Endodermal cell (in vitro differentiated cells): Measurements from ENCODE around the gene FAM222B. TPM values are rescaled to one million over a fixed set of nuclear protein-coding genes. Genes with fewer than 3 reads are reported as not detected.
A peak's percentile ranks its signal among the peaks of the same experiment; 100 is the strongest.

ENCODE experiments used
- DNase-seq: peaks from one replicate; pipeline ENCODE4 v3.0.0-alpha.2; 2017
- H3K27ac ChIP-seq: 2 replicates; pipeline ENCODE4 v1.5.1; 2013; ENCODE audit warnings: mild to moderate bottlenecking, low read depth, low read length, moderate library complexity
- H3K27me3 ChIP-seq: 2 replicates; pipeline ENCODE4 v1.6.1; 2013; ENCODE audit warnings: mild to moderate bottlenecking, low read length, moderate library complexity; ENCODE audit not compliant: insufficient read depth, control insufficient read depth, poor library complexity, severe bottlenecking
- H3K36me3 ChIP-seq: 2 replicates; pipeline ENCODE4 v1.7.0; 2013; ENCODE audit warnings: mild to moderate bottlenecking, low read length, moderate library complexity; ENCODE audit not compliant: control insufficient read depth, insufficient read depth
- H3K4me1 ChIP-seq: one replicate; pipeline ENCODE4 v1.7.0; 2013; ENCODE audit warnings: low read length; ENCODE audit not compliant: control insufficient read depth, insufficient read depth
- H3K4me3 ChIP-seq: 2 replicates; pipeline ENCODE4 v1.5.1; 2013; ENCODE audit warnings: mild to moderate bottlenecking, low read length, moderate library complexity
- H3K9ac ChIP-seq: 2 replicates; pipeline ENCODE4 v1.6.1; 2013; ENCODE audit warnings: mild to moderate bottlenecking, low read length, moderate library complexity; ENCODE audit not compliant: poor library complexity, severe bottlenecking; ENCODE audit errors: extremely low read depth
- H3K9me3 ChIP-seq: 2 replicates; pipeline ENCODE4 v1.6.1; 2013; ENCODE audit warnings: mild to moderate bottlenecking, low read length, moderate library complexity; ENCODE audit not compliant: control insufficient read depth
- H3K27ac Mint-ChIP-seq: 2 replicates; pipeline ENCODE4 v1.8.0; 2020; ENCODE audit warnings: mixed read lengths
- H3K27me3 Mint-ChIP-seq: 2 replicates; pipeline ENCODE4 v1.8.0; 2021; ENCODE audit warnings: mild to moderate bottlenecking, mixed read lengths; ENCODE audit not compliant: insufficient read depth
- H3K36me3 Mint-ChIP-seq: 2 replicates; pipeline ENCODE4 v1.8.0; 2020; ENCODE audit warnings: low read depth, mixed read lengths
- H3K4me1 Mint-ChIP-seq: 2 replicates; pipeline ENCODE4 v1.8.0; 2020; ENCODE audit warnings: mixed read lengths
- H3K4me3 Mint-ChIP-seq: 2 replicates; pipeline ENCODE4 v1.8.0; 2020; ENCODE audit warnings: mild to moderate bottlenecking, moderate library complexity, mixed read lengths
- H3K9me3 Mint-ChIP-seq: 2 replicates; pipeline ENCODE4 v1.8.0; 2020; ENCODE audit warnings: mild to moderate bottlenecking, mixed read lengths
- CTCF ChIP-seq: fragments of 200-600 bp; sonication (generic); conservative IDR thresholded peaks from 2 replicates; pipeline ENCODE4 v1.5.0; 2021; ENCODE audit warnings: antibody characterized with exemption, mild to moderate bottlenecking
- WGBS, 2 experiments: methylation state at CpG; one replicate each; pipeline versions ENCODE4 v1.1.5 to v1.1.7; 2013; ENCODE audit warnings: missing lambda C conversion rate in 2 of 2, mixed read lengths in 1 of 2; ENCODE audit not compliant: insufficient coverage in 1 of 2, insufficient read length in 1 of 2; 5-methylcytosine and 5-hydroxymethylcytosine counted together
- total RNA-seq, 2 donors: library from RNA; stranded (reverse); fragmentation: NEBNext Ultra II Directional in 1 of 2; extraction: Animal tissue kit (Norgen Biotek cat#: 25700) in 1 of 2; gene quantifications; 2 replicates in 1 of 2; 3 replicates in 1 of 2; pipeline ENCODE4 v1.2.1, GENCODE V29; 2021

FAM222B gene
- total RNA-seq, 2 donors from 2014 or later: 59.2 to 75.7 TPM

DNA sequence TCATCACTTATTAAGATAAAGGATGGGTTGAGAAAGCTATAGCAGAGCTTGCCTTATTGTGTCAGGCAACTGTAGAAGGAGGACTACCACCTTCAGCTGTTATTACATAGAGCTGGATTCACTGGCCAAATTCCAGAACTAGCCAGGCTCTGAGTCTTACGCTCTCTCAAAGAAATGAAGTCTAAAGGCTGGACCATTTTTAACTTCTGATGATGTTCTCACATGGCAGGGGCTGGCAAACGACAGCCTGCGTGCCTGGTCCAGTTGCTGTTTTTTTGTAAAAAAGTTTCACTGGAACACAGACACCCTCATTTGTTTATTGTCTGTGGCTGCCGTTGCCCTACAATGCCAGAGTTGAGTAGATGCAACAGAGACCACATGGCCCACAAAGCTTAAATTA is 77.6 kb downstream of the FAM222B start:
- H3K9me3 ChIP-seq: no peaks in the 10 kb centered on the region
- 95 to 100% methylated on average over 4 of the region's 4 CpGs for WGBS, 2 experiments
- H3K27me3 ChIP-seq: no peaks in the 10 kb centered on the region
- peaks cover 9% of the 10 kb centered on the region for H3K4me1 ChIP-seq
- Mint-ChIP-seq H3K4me3 (no peak overlapping the region), H3K9me3 (no peaks in the 10 kb centered on the region), H3K27ac (no peak overlapping the region), H3K36me3 (peaks cover 52% of the 10 kb centered on the region), H3K27me3 (no peaks in the 10 kb centered on the region), H3K4me1 (peaks cover 22% of the 10 kb centered on the region)
- no peak overlapping the region for H3K4me3 ChIP-seq
- H3K36me3 ChIP-seq: peaks cover 49% of the 10 kb centered on the region
- H3K27ac ChIP-seq: no peak overlapping the region
- no peak for DNase-seq
- H3K9ac ChIP-seq: no peak overlapping the region
- no peak for TF ChIP-seq CTCF

GRCh38 chr17:28763804-28764266 is 78.8 kb downstream of the FAM222B start:
- DNase-seq: peak; percentile 92
- Mint-ChIP-seq H3K27ac (no peak overlapping the region), H3K4me1 (peaks cover 22% of the 10 kb centered on the region), H3K36me3 (peaks cover 56% of the 10 kb centered on the region), H3K9me3 (no peaks in the 10 kb centered on the region), H3K4me3 (no peak overlapping the region), H3K27me3 (no peaks in the 10 kb centered on the region)
- H3K4me3 ChIP-seq: no peak overlapping the region
- peak; percentile 97 for TF ChIP-seq CTCF
- no peaks in the 10 kb centered on the region for H3K9me3 ChIP-seq
- peaks cover 9% of the 10 kb centered on the region for H3K4me1 ChIP-seq
- no peaks in the 10 kb centered on the region for H3K27me3 ChIP-seq
- H3K27ac ChIP-seq: no peak overlapping the region
- WGBS, 2 experiments: 77 to 83% methylated on average over 3 to 5 of the region's 5 CpGs
- H3K36me3 ChIP-seq: peaks cover 59% of the 10 kb centered on the region
- H3K9ac ChIP-seq: no peak overlapping the region

DNA sequence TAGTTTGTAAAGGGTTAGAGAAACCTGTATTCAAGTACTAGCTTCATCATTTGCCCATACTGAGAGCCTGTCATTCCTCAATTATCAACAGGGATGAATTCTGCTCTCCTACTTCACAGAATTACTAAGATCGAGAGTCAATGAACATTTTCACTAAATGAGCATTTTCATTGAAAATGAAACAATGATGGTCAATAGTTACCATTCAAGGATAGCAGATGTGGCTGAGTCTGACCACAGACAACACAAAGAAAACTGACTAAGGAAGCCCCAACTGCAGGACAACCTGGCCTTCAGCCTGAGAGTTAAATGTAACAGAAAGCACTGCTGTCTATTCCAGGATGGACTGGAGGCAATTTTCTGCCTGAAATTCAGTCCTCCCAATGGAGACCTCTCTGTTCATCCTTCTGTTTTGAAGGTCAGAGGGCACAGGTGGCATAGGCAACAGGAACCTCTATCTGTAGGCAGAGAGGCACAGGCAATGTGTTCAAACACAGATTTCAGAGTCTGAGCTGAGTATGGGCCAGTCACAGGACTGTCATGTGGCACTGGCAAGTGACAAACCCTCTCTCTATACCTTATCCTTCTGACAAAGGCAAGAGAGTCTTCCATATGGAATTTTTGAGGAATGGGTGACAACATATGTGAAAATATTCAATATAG is 79.3 kb downstream of the FAM222B start:
- no peaks in the 10 kb centered on the region for H3K9me3 ChIP-seq
- no peak overlapping the region for H3K27ac Mint-ChIP-seq

More for the DNA sequence above, 79.3 kb downstream of the FAM222B start:
- no peak overlapping the region for H3K4me3 Mint-ChIP-seq
- H3K4me1 Mint-ChIP-seq: peaks cover 22% of the 10 kb centered on the region
- no peak for TF ChIP-seq CTCF
- Histone ChIP-seq H3K9ac (no peak overlapping the region), H3K4me3 (no peak overlapping the region), H3K36me3 (peaks cover 65% of the 10 kb centered on the region), H3K27me3 (no peaks in the 10 kb centered on the region), H3K27ac (no peak overlapping the region), H3K4me1 (peaks cover 9% of the 10 kb centered on the region)
- no peak for DNase-seq
- no peaks in the 10 kb centered on the region for H3K9me3 Mint-ChIP-seq
- WGBS, 2 experiments: 90 to 100% methylated on average over 1 of the region's 1 CpG
- no peaks in the 10 kb centered on the region for H3K27me3 Mint-ChIP-seq
- peaks cover 61% of the 10 kb centered on the region for H3K36me3 Mint-ChIP-seq
